ENCODE measurements around the gene ARL15. TPM values are rescaled to one million over a fixed set of nuclear protein-coding genes. Genes with fewer than 3 reads are reported as not detected.

The ARL15 gene
- total RNA-seq, 1 donor from 2014 or later = 10.4 TPM

- DNase-seq (ENCODE audit: low spot score) = no peak
- H3K36me3 Mint-ChIP-seq (ENCODE audit: low read depth) = no peaks in the 10 kb centered on the region
- H3K4me3 Mint-ChIP-seq = no peak overlapping the region
- H3K9me3 Mint-ChIP-seq = peaks cover 12% of the 10 kb centered on the region
- no peak overlapping the region for H3K27ac Mint-ChIP-seq
- intact Hi-C loops (cut with micrococcal nuclease) = no loop called here
- peaks cover 4% of the 10 kb centered on the region for H3K27me3 Mint-ChIP-seq (ENCODE audit: insufficient read depth)
- peaks cover 5% of the 10 kb centered on the region for H3K4me1 Mint-ChIP-seq (ENCODE audit: low read depth)
Observed at GRCh38 chr5:54289769-54290168, 20.6 kb downstream of the ARL15 start.

- no peak overlapping the region for H3K27ac Mint-ChIP-seq
- no peak for DNase-seq (ENCODE audit: low spot score)
- H3K36me3 Mint-ChIP-seq (ENCODE audit: low read depth) = no peaks in the 10 kb centered on the region
- no peaks in the 10 kb centered on the region for H3K27me3 Mint-ChIP-seq (ENCODE audit: insufficient read depth)
- intact Hi-C loops (cut with micrococcal nuclease) = no loop called here
- H3K4me1 Mint-ChIP-seq (ENCODE audit: low read depth) = peaks cover under 1% of the 10 kb centered on the region
- H3K9me3 Mint-ChIP-seq = peaks cover 17% of the 10 kb centered on the region
- H3K4me3 Mint-ChIP-seq = no peak overlapping the region
Observed at GRCh38 chr5:54288568-54289217, 21.7 kb downstream of the ARL15 start.

GRCh38 chr5:54285686-54286085 lies 24.7 kb downstream of the ARL15 start:
- H3K36me3 Mint-ChIP-seq (ENCODE audit: low read depth) = peaks cover 1% of the 10 kb centered on the region
- no peaks in the 10 kb centered on the region for H3K4me1 Mint-ChIP-seq (ENCODE audit: low read depth)

GRCh38 chr5:54284586-54284985 lies 25.8 kb downstream of the ARL15 start:
- intact Hi-C loops (cut with micrococcal nuclease) = no loop called here
- Mint-ChIP-seq H3K27ac (no peak overlapping the region), H3K9me3 (peaks cover 30% of the 10 kb centered on the region)

More at GRCh38 chr5:54285686-54286085, 24.7 kb downstream of the ARL15 start:
- no peaks in the 10 kb centered on the region for H3K27me3 Mint-ChIP-seq (ENCODE audit: insufficient read depth)
- no peak for DNase-seq (ENCODE audit: low spot score)
- intact Hi-C loops (cut with micrococcal nuclease) = no loop called here
- no peak overlapping the region for H3K4me3 Mint-ChIP-seq
- H3K9me3 Mint-ChIP-seq = peaks cover 26% of the 10 kb centered on the region
- no peak overlapping the region for H3K27ac Mint-ChIP-seq

GRCh38 chr5:54282876-54283275 lies 27.5 kb downstream of the ARL15 start:
- Mint-ChIP-seq H3K9me3 (peaks cover 30% of the 10 kb centered on the region), H3K4me1 (ENCODE audit: low read depth) (no peaks in the 10 kb centered on the region), H3K36me3 (ENCODE audit: low read depth) (peaks cover 4% of the 10 kb centered on the region), H3K27me3 (ENCODE audit: insufficient read depth) (no peaks in the 10 kb centered on the region), H3K27ac (no peak overlapping the region), H3K4me3 (no peak overlapping the region)
- intact Hi-C loops (cut with micrococcal nuclease) = no loop called here
- DNase-seq (ENCODE audit: low spot score) = no peak

More at GRCh38 chr5:54284586-54284985, 25.8 kb downstream of the ARL15 start:
- no peaks in the 10 kb centered on the region for H3K4me1 Mint-ChIP-seq (ENCODE audit: low read depth)
- peaks cover 4% of the 10 kb centered on the region for H3K36me3 Mint-ChIP-seq (ENCODE audit: low read depth)
- DNase-seq (ENCODE audit: low spot score) = no peak
- no peak overlapping the region for H3K4me3 Mint-ChIP-seq
- no peaks in the 10 kb centered on the region for H3K27me3 Mint-ChIP-seq (ENCODE audit: insufficient read depth)

- peaks cover 25% of the 10 kb centered on the region for H3K9me3 Mint-ChIP-seq
- intact Hi-C loops (cut with micrococcal nuclease) = no loop called here
- no peak overlapping the region for H3K4me3 Mint-ChIP-seq
- H3K27ac Mint-ChIP-seq = no peak overlapping the region
- no peaks in the 10 kb centered on the region for H3K4me1 Mint-ChIP-seq (ENCODE audit: low read depth)
- peaks cover 4% of the 10 kb centered on the region for H3K36me3 Mint-ChIP-seq (ENCODE audit: low read depth)
- H3K27me3 Mint-ChIP-seq (ENCODE audit: insufficient read depth) = no peaks in the 10 kb centered on the region
- no peak for DNase-seq (ENCODE audit: low spot score)
Observed at GRCh38 chr5:54281960-54282692, 28.2 kb downstream of the ARL15 start.

- H3K4me3 Mint-ChIP-seq = no peak overlapping the region
- no peak overlapping the region for H3K27ac Mint-ChIP-seq
- H3K36me3 Mint-ChIP-seq (ENCODE audit: low read depth) = peaks cover 4% of the 10 kb centered on the region
- no peaks in the 10 kb centered on the region for H3K27me3 Mint-ChIP-seq (ENCODE audit: insufficient read depth)
- H3K4me1 Mint-ChIP-seq (ENCODE audit: low read depth) = no peaks in the 10 kb centered on the region
- peaks cover 19% of the 10 kb centered on the region for H3K9me3 Mint-ChIP-seq
- DNase-seq (ENCODE audit: low spot score) = no peak
- intact Hi-C loops (cut with micrococcal nuclease) = no loop called here
Observed at GRCh38 chr5:54279960-54280359, 30.4 kb downstream of the ARL15 start.

- Mint-ChIP-seq H3K4me1 (ENCODE audit: low read depth) (no peaks in the 10 kb centered on the region), H3K9me3 (peaks cover 14% of the 10 kb centered on the region), H3K27ac (no peak overlapping the region), H3K36me3 (ENCODE audit: low read depth) (peaks cover 4% of the 10 kb centered on the region), H3K4me3 (no peak overlapping the region), H3K27me3 (ENCODE audit: insufficient read depth) (no peaks in the 10 kb centered on the region)
- DNase-seq (ENCODE audit: low spot score) = no peak
- intact Hi-C loops (cut with micrococcal nuclease) = no loop called here
Observed at GRCh38 chr5:54278979-54279717, 31.2 kb downstream of the ARL15 start.

GRCh38 chr5:54278036-54278830 lies 32.1 kb downstream of the ARL15 start:
- DNase-seq (ENCODE audit: low spot score) = no peak
- H3K9me3 Mint-ChIP-seq = peaks cover 14% of the 10 kb centered on the region
- H3K4me1 Mint-ChIP-seq (ENCODE audit: low read depth) = no peaks in the 10 kb centered on the region
- H3K4me3 Mint-ChIP-seq = no peak overlapping the region
- intact Hi-C loops (cut with micrococcal nuclease) = no loop called here
- no peaks in the 10 kb centered on the region for H3K27me3 Mint-ChIP-seq (ENCODE audit: insufficient read depth)
- peaks cover 4% of the 10 kb centered on the region for H3K36me3 Mint-ChIP-seq (ENCODE audit: low read depth)
- no peak overlapping the region for H3K27ac Mint-ChIP-seq

- DNase-seq (ENCODE audit: low spot score) = no peak
- Mint-ChIP-seq H3K4me1 (ENCODE audit: low read depth) (no peaks in the 10 kb centered on the region), H3K27ac (no peak overlapping the region), H3K4me3 (no peak overlapping the region), H3K27me3 (ENCODE audit: insufficient read depth) (no peaks in the 10 kb centered on the region), H3K9me3 (peaks cover 4% of the 10 kb centered on the region), H3K36me3 (ENCODE audit: low read depth) (peaks cover 3% of the 10 kb centered on the region)
- intact Hi-C loops (cut with micrococcal nuclease) = no loop called here
Observed at GRCh38 chr5:54276048-54276447, 34.3 kb downstream of the ARL15 start.

- intact Hi-C loops (cut with micrococcal nuclease) = no loop called here
- no peak overlapping the region for H3K27ac Mint-ChIP-seq
- H3K36me3 Mint-ChIP-seq (ENCODE audit: low read depth) = peaks cover 3% of the 10 kb centered on the region
- H3K4me1 Mint-ChIP-seq (ENCODE audit: low read depth) = no peaks in the 10 kb centered on the region
- no peak overlapping the region for H3K4me3 Mint-ChIP-seq
- peaks cover 4% of the 10 kb centered on the region for H3K9me3 Mint-ChIP-seq
- H3K27me3 Mint-ChIP-seq (ENCODE audit: insufficient read depth) = no peaks in the 10 kb centered on the region
- no peak for DNase-seq (ENCODE audit: low spot score)
Observed at GRCh38 chr5:54275361-54275760, 35.0 kb downstream of the ARL15 start.

- Mint-ChIP-seq H3K27me3 (ENCODE audit: insufficient read depth) (no peaks in the 10 kb centered on the region), H3K4me3 (no peak overlapping the region), H3K4me1 (ENCODE audit: low read depth) (no peaks in the 10 kb centered on the region), H3K9me3 (peaks cover under 1% of the 10 kb centered on the region), H3K27ac (no peak overlapping the region), H3K36me3 (ENCODE audit: low read depth) (no peaks in the 10 kb centered on the region)
- intact Hi-C loops (cut with micrococcal nuclease) = no loop called here
- no peak for DNase-seq (ENCODE audit: low spot score)
Observed at GRCh38 chr5:54274944-54275343, 35.4 kb downstream of the ARL15 start.

Measured in activated T-helper 1 cell treated with anti-CD3 and anti-CD28 coated beads, Interleukin-12 subunit alpha, Interleukin-12 subunit beta, Interleukin-2, Interleukin-4 antibody, amounts not matched to agents 30 ng/mL and 10 ng/mL and 1 ng/mL, durations not matched to agents 14 hours and 24 hours and 36 hours (primary cell).